PC-3 (cell line): ENCODE data around the gene TNFRSF18. TPM values are rescaled to one million over a fixed set of nuclear protein-coding genes. Genes with fewer than 3 reads are reported as not detected.

Experiments used
- ATAC-seq: fragments of 200-7000 bp; cut with Tn5 transposase; 2 replicates; pipeline ENCODE4 v1.9.1; 2020; ENCODE audit warnings: mild to moderate bottlenecking, moderate library complexity
- BruUV-seq: library from RNA; stranded (reverse); fragments of 400-500 nt; replicated peaks from 2 replicates; lab custom pipeline; 2021; lab: Mats Ljungman, UMichigan
- CTCF ChIA-PET: fragments of 300-600 bp; sonication (Branson Sonifier 250); formaldehyde crosslinking; loops from one replicate; lab custom pipeline; 2022; ENCODE audit warnings: antibody characterized with exemption; lab: Charles Lee
- POLR2A ChIA-PET: fragments of 300-600 bp; sonication (Branson Sonifier 250); formaldehyde crosslinking; loops from one replicate; lab custom pipeline; 2022; ENCODE audit warnings: antibody characterized with exemption; ENCODE audit not compliant: unreplicated experiment; lab: Charles Lee
- DNase-seq: peaks from one replicate; pipeline ENCODE4 v3.0.0-alpha.2; 2015
- H2AFZ ChIP-seq: fragments of 300-600 bp; sonication (generic); 2 replicates; pipeline ENCODE4 v1.6.0; 2016; ENCODE audit warnings: antibody characterized with exemption, low read length
- H3F3A ChIP-seq: fragments of 300-600 bp; sonication (generic); one replicate; pipeline ENCODE4 v1.6.0; 2017; ENCODE audit warnings: antibody characterized with exemption, low read length, control low read depth, mild to moderate bottlenecking; ENCODE audit not compliant: unreplicated experiment
- H3K27ac ChIP-seq: fragments of 300-600 bp; sonication (generic); 2 replicates; pipeline ENCODE4 v1.5.1; 2016; ENCODE audit warnings: mild to moderate bottlenecking, low read length
- H3K27me3 ChIP-seq: fragments of 300-600 bp; sonication (generic); 2 replicates; pipeline ENCODE4 v1.6.1; 2016; ENCODE audit warnings: low read length, mixed read lengths
- H3K36me3 ChIP-seq: fragments of 300-600 bp; sonication (generic); 2 replicates; pipeline ENCODE4 v1.6.1; 2016; ENCODE audit warnings: low read depth, mixed run types, low read length, mixed read lengths
- H3K4me1 ChIP-seq: fragments of 300-600 bp; sonication (generic); 2 replicates; pipeline ENCODE4 v1.5.1; 2016; ENCODE audit warnings: low read length; ENCODE audit not compliant: insufficient read depth
- H3K4me2 ChIP-seq: fragments of 300-600 bp; sonication (generic); 2 replicates; pipeline ENCODE4 v1.6.0; 2016; ENCODE audit warnings: low read length
- H3K4me3 ChIP-seq: fragments of 300-600 bp; sonication (generic); 2 replicates; pipeline ENCODE4 v1.5.1; 2016; ENCODE audit warnings: mild to moderate bottlenecking, low read length, mixed read lengths
- H3K79me2 ChIP-seq: fragments of 300-600 bp; sonication (generic); 2 replicates; pipeline ENCODE4 v1.6.1; 2017; ENCODE audit warnings: low read length, mixed read lengths
- H3K9ac ChIP-seq: fragments of 300-600 bp; sonication (generic); 2 replicates; pipeline ENCODE4 v1.6.0; 2016; ENCODE audit warnings: mild to moderate bottlenecking, low read length
- H3K9me2 ChIP-seq: fragments of 300-600 bp; sonication (generic); replicated peaks from 2 replicates; pipeline ENCODE4 v1.6.1; 2016; ENCODE audit warnings: mixed run types, low read length, mixed read lengths
- H3K9me3 ChIP-seq: fragments of 300-600 bp; sonication (generic); 2 replicates; pipeline ENCODE4 v1.6.1; 2016; ENCODE audit warnings: low read length, mixed read lengths
- H4K20me1 ChIP-seq: fragments of 300-600 bp; sonication (generic); 2 replicates; pipeline ENCODE4 v1.6.1; 2016; ENCODE audit warnings: low read length, mixed read lengths
- EZH2 ChIP-seq: fragments of 300-600 bp; sonication (generic); IDR thresholded peaks from one replicate; pipeline ENCODE4 v1.6.1; 2017; ENCODE audit warnings: antibody characterized with exemption, mild to moderate bottlenecking, low read length; ENCODE audit not compliant: unreplicated experiment
- EZH2phosphoT487 ChIP-seq: fragments of 300-600 bp; sonication (generic); IDR thresholded peaks from 2 replicates; pipeline ENCODE4 v1.6.1; 2018; ENCODE audit warnings: mild to moderate bottlenecking, antibody characterized with exemption, low read length, borderline replicate concordance
- intact Hi-C: fragments of 100-400 bp; cut with micrococcal nuclease; formaldehyde crosslinking; loops from 2 replicates; pipeline ENCODE4 v1.9.0; 2023
- total RNA-seq: library from RNA; depleted of rRNA; stranded (reverse); fragments of >200 nt; gene quantifications from 2 replicates; pipeline ENCODE4 v1.2.3, GENCODE V29; 2014
- TF ChIP-seq, protein P1 (sequence below): fragments of 300-600 bp; sonication (generic); conservative IDR thresholded peaks from 2 replicates; pipeline ENCODE4 v1.5.1; 2017; ENCODE audit warnings: antibody characterized with exemption, low read depth, mild to moderate bottlenecking, low read length

TNFRSF18 gene
- total RNA-seq, 1 experiment from 2014 or later: 87.2 TPM

DNA sequence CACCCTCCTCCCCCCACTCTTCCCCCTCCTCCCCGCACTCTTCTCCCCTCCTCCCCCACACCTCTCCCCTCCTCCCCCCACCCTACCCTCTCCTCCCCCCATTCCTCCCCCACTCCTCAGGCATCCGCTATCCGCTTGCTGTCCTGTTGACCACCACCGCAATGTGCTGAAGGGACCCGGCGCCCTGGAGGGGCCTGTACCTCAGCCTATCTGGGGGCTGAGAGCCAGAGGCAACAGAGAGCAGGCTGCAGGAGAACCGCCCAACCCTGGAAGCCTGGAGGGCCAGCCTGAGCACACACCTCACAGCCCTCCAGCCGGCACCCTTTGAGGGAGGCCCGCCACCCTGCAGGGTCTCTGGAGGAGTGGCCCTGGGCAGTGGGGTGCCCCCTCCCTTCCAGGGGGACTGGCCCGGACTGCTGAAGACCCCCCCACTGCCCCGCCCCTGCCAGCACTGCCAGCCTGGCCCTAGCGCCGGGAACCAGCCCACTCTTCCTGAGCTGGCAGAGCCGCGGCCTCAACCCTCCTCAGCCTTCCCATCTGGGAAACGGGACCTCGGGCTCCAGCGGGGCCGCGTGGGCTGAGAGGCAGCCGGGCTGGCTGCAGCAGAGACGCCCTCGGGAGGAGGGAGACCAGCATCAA lies 38.9 kb upstream of the TNFRSF18 start:
- no peaks in the 10 kb centered on the region for H3K36me3 ChIP-seq
- H2AFZ ChIP-seq: no peak overlapping the region
- H3K9me3 ChIP-seq: no peaks in the 10 kb centered on the region
- ATAC-seq (no peak), DNase-seq (no peak)
- H3K4me3 ChIP-seq: no peak overlapping the region
- no peaks in the 10 kb centered on the region for H4K20me1 ChIP-seq
- H3K9me2 ChIP-seq: no peaks in the 10 kb centered on the region
- no peak overlapping the region for H3K27ac ChIP-seq
- CTCF ChIA-PET: no interaction called here
- no peak overlapping the region for H3K9ac ChIP-seq
- H3K79me2 ChIP-seq: no peaks in the 10 kb centered on the region
- TF ChIP-seq, protein P1, sequence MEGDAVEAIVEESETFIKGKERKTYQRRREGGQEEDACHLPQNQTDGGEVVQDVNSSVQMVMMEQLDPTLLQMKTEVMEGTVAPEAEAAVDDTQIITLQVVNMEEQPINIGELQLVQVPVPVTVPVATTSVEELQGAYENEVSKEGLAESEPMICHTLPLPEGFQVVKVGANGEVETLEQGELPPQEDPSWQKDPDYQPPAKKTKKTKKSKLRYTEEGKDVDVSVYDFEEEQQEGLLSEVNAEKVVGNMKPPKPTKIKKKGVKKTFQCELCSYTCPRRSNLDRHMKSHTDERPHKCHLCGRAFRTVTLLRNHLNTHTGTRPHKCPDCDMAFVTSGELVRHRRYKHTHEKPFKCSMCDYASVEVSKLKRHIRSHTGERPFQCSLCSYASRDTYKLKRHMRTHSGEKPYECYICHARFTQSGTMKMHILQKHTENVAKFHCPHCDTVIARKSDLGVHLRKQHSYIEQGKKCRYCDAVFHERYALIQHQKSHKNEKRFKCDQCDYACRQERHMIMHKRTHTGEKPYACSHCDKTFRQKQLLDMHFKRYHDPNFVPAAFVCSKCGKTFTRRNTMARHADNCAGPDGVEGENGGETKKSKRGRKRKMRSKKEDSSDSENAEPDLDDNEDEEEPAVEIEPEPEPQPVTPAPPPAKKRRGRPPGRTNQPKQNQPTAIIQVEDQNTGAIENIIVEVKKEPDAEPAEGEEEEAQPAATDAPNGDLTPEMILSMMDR: no peak
- TF ChIP-seq EZH2phosphoT487: no peak
- no peak for TF ChIP-seq EZH2
- intact Hi-C loops: no loop called here
- no peak overlapping the region for H3K4me2 ChIP-seq
- POLR2A ChIA-PET: no interaction called here
- H3K4me1 ChIP-seq: no peaks in the 10 kb centered on the region
- no TSS peak for BruUV-seq
- no peaks in the 10 kb centered on the region for H3K27me3 ChIP-seq
- H3F3A ChIP-seq: no peaks in the 10 kb centered on the region

- no peaks in the 10 kb centered on the region for H3K9me2 ChIP-seq
- CTCF ChIA-PET: no interaction called here
- no peak for ATAC-seq
- H3F3A ChIP-seq: no peaks in the 10 kb centered on the region
- intact Hi-C loops: no loop called here
- POLR2A ChIA-PET: no interaction called here
- no peak overlapping the region for H2AFZ ChIP-seq
- H3K36me3 ChIP-seq: no peaks in the 10 kb centered on the region
- peaks cover 8% of the 10 kb centered on the region for H3K4me1 ChIP-seq
- H4K20me1 ChIP-seq: no peaks in the 10 kb centered on the region
- H3K27me3 ChIP-seq: no peaks in the 10 kb centered on the region
- no peak for DNase-seq
- H3K79me2 ChIP-seq: no peaks in the 10 kb centered on the region
- H3K9me3 ChIP-seq: no peaks in the 10 kb centered on the region
- no TSS peak for BruUV-seq
- no peak overlapping the region for H3K4me3 ChIP-seq
- no peak overlapping the region for H3K9ac ChIP-seq
- no peak overlapping the region for H3K27ac ChIP-seq
- TF ChIP-seq EZH2phosphoT487: no peak
- TF ChIP-seq, protein P1: no peak
- TF ChIP-seq EZH2: no peak
- no peak overlapping the region for H3K4me2 ChIP-seq
Measured at GRCh38 chr1:1244192-1244811, 37.9 kb upstream of the TNFRSF18 start.

DNA sequence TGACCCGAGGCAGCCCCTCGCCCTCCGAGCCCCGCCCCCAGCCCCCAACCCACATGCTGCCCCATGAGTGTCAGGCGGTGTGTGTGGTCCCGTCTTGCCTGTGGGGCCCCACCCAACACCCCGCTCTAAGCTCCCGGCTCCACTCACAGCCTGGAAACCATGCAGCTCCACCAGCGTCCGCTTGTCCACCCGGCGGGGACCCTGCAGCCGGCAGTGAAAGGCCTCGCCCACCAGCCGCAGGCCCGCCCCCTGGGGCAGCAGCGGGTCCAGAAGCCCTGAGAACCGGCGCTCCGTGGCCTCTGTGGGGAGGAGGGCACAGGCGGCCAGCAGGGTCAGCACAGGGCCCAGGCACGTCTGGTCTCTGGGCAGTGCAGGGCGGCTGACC lies 37.4 kb upstream of the TNFRSF18 start:
- BruUV-seq: no TSS peak
- TF ChIP-seq EZH2 (no peak), EZH2phosphoT487 (no peak)
- TF ChIP-seq, protein P1: no peak
- DNase-seq: no peak
- no peak overlapping the region for H3K4me3 ChIP-seq
- H3K4me1 ChIP-seq: peaks cover 13% of the 10 kb centered on the region
- no peak overlapping the region for H3K9ac ChIP-seq
- no peaks in the 10 kb centered on the region for H3K36me3 ChIP-seq
- H3K27me3 ChIP-seq: no peaks in the 10 kb centered on the region
- no peak overlapping the region for H2AFZ ChIP-seq
- no peak overlapping the region for H3K27ac ChIP-seq
- intact Hi-C loops: no loop called here
- no peaks in the 10 kb centered on the region for H3K9me3 ChIP-seq
- CTCF ChIA-PET: no interaction called here
- no peak for ATAC-seq
- no peaks in the 10 kb centered on the region for H3F3A ChIP-seq
- no peaks in the 10 kb centered on the region for H4K20me1 ChIP-seq
- no peaks in the 10 kb centered on the region for H3K9me2 ChIP-seq
- no peak overlapping the region for H3K4me2 ChIP-seq
- POLR2A ChIA-PET: no interaction called here
- H3K79me2 ChIP-seq: no peaks in the 10 kb centered on the region
